ENCODE measurements around the gene PTGDS. TPM values are rescaled to one million over a fixed set of nuclear protein-coding genes. Genes with fewer than 3 reads are reported as not detected.

The PTGDS gene
- total RNA-seq, 2 experiments from 2014 or later: not detected

- Mint-ChIP-seq H3K9me3 (no peaks in the 10 kb centered on the region), H3K27ac (no peak within 1 kb of the TSS), H3K27me3 (ENCODE audit: low read depth) (peaks cover 21% of the 10 kb centered on the region), H3K36me3 (ENCODE audit: low read depth) (no peaks in the 10 kb centered on the region), H3K4me3 (no peak within 1 kb of the TSS), H3K4me1 (ENCODE audit: low read depth) (peaks cover 1% of the 10 kb centered on the region)
- DNase-seq: no peak
- intact Hi-C loops (cut with micrococcal nuclease): no loop called here
- CTCF ChIA-PET: no interaction called here
These were observed 5.1 kb downstream of the PTGDS start, which contains the start of gene LCNL1 for GRCh38 chr9:136982232-136983051. Gene LCNL1 (plus strand): TSS chr9:136982993. CDS start chr9:136983587, 594 bp downstream.

- Mint-ChIP-seq H3K36me3 (ENCODE audit: low read depth) (no peaks in the 10 kb centered on the region), H3K27ac (no peak overlapping the region), H3K4me1 (ENCODE audit: low read depth) (no peaks in the 10 kb centered on the region), H3K4me3 (no peak overlapping the region), H3K9me3 (no peaks in the 10 kb centered on the region), H3K27me3 (ENCODE audit: low read depth) (peaks cover 21% of the 10 kb centered on the region)
- CTCF ChIA-PET: no interaction called here
- intact Hi-C loops (cut with micrococcal nuclease): no loop called here
- DNase-seq: no peak
These were observed 5.9 kb downstream of the PTGDS start for GRCh38 chr9:136983167-136983566.

GRCh38 chr9:136983656-136984314 is 6.5 kb downstream of the PTGDS start:
- intact Hi-C loops (cut with micrococcal nuclease): no loop called here
- H3K4me1 Mint-ChIP-seq (ENCODE audit: low read depth): no peaks in the 10 kb centered on the region
- DNase-seq: no peak
- CTCF ChIA-PET: no interaction called here
- no peak overlapping the region for H3K27ac Mint-ChIP-seq
- H3K9me3 Mint-ChIP-seq: no peaks in the 10 kb centered on the region
- no peak overlapping the region for H3K4me3 Mint-ChIP-seq
- no peaks in the 10 kb centered on the region for H3K36me3 Mint-ChIP-seq (ENCODE audit: low read depth)
- H3K27me3 Mint-ChIP-seq (ENCODE audit: low read depth): peaks cover 21% of the 10 kb centered on the region

DNA sequence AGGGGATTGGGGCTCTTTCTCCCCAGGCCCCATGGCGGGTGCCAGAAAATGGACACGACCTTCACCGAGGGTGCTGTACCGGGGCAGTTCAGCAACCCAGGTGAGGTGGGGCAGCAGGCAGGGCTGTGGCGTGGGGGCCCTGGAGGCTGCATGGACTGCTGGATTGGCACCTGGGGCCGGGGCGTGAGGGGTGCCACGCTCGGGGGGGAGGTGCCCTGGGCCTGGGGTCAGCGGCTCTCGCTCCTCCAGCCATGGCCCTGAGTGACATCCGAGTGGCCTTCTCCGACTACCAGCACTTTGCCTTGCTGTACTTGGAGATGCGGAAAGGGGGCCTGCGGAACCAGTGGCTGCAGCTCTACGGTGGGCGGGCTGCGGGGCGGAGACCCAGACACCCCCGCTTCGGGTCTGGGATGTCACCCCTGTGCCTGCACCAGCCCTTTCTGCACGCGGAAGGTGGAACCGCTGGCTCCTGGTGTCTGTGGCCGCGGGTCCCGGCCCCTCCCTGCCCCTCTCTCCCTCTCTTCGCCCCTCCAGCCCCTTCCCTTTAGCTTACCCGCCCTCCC is 7.2 kb downstream of the PTGDS start:
- Mint-ChIP-seq H3K4me3 (no peak overlapping the region), H3K27me3 (ENCODE audit: low read depth) (peaks cover 21% of the 10 kb centered on the region), H3K27ac (no peak overlapping the region), H3K36me3 (ENCODE audit: low read depth) (no peaks in the 10 kb centered on the region), H3K4me1 (ENCODE audit: low read depth) (no peaks in the 10 kb centered on the region), H3K9me3 (no peaks in the 10 kb centered on the region)
- DNase-seq: no peak
- CTCF ChIA-PET: no interaction called here
- intact Hi-C loops (cut with micrococcal nuclease): no loop called here

DNA sequence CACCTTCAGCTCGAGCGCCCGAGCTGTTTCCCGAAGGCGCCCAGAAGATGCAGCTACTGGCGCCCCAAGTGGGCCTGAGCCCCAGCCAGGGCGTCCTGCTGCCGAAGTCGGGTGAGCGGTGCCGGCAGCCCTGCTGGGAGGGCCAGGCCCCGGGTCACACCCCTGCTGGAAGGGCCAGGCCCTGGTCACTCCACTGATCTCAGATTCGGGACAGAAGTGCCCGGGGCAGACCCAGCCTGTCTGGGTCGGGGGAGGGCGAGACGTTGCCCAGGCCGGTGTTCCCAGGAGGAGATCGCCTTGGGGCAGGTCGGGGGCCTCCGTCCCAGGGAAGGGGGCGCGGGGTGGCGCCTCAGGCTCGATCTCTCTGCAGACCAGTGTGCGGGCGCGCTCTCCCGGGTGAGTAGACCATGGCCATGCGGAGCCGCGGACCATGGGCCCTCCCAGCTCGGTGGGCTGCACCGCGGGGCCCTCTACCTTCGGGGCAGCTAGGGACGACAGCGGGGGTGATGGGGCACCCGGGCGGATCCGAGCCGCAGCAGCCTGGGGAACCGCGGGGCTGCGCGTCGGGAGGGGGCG is 7.8 kb downstream of the PTGDS start:
- CTCF ChIA-PET: no interaction called here
- H3K27me3 Mint-ChIP-seq (ENCODE audit: low read depth): peaks cover 21% of the 10 kb centered on the region
- intact Hi-C loops (cut with micrococcal nuclease): no loop called here
- H3K36me3 Mint-ChIP-seq (ENCODE audit: low read depth): no peaks in the 10 kb centered on the region
- no peaks in the 10 kb centered on the region for H3K9me3 Mint-ChIP-seq
- DNase-seq: no peak
- no peaks in the 10 kb centered on the region for H3K4me1 Mint-ChIP-seq (ENCODE audit: low read depth)
- H3K27ac Mint-ChIP-seq: no peak overlapping the region
- H3K4me3 Mint-ChIP-seq: no peak overlapping the region

DNA sequence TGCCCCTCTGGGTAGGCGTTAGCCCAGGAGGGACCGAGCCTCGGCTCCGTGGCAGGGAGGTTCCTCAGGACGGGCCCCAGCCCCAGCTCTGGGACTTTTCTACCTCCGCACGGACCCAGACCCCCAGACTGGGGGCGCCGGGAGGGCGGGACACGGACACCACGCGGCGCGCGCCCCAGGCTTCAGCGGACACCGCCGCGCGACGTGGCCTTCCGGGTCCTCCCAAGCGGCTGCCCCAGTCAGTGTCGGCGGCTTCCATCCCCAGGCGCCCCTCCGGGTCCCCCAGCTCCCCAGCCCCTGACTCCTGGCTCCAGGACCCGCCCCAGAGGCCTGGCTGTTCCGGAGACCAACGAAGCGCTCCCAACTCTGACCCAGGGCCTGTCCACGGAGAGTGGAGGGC is 8.5 kb downstream of the PTGDS start:
- CTCF ChIA-PET: interaction anchor here (1.5 kb wide), 1 partner anchor 38 kb away, joined by 6 read pairs; no protein-coding TSS in a partner anchor
- H3K4me3 Mint-ChIP-seq: no peak overlapping the region
- H3K27me3 Mint-ChIP-seq (ENCODE audit: low read depth): peaks cover 18% of the 10 kb centered on the region
- H3K9me3 Mint-ChIP-seq: no peaks in the 10 kb centered on the region
- intact Hi-C loops (cut with micrococcal nuclease): no loop called here
- no peaks in the 10 kb centered on the region for H3K4me1 Mint-ChIP-seq (ENCODE audit: low read depth)
- H3K27ac Mint-ChIP-seq: no peak overlapping the region
- no peak for DNase-seq
- H3K36me3 Mint-ChIP-seq (ENCODE audit: low read depth): no peaks in the 10 kb centered on the region

DNA sequence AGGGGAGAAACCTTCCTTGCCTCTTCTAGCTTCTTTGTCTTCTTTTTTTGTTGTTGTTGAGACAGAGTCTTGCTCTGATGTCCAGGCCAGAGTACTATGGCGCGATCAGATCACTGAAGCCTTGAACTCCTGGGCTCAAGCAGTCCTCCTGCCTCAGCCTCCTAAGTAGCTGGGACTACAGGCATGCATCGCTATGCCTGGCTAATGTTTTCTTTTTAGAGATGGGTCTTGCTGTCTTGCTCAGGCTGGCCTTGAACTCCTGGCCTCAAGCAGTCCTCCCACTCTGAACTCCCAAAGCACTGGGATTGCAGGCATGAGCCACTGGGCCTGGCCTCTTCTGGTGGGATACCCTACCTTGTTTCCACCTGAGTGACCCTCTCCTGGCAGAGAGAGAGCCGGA is 11.6 kb downstream of the PTGDS start:
- peaks cover 7% of the 10 kb centered on the region for H3K36me3 Mint-ChIP-seq (ENCODE audit: low read depth)
- CTCF ChIA-PET: interaction anchor here (0.6 kb wide), 1 partner anchor 11 kb away, joined by 3 read pairs; no protein-coding TSS in a partner anchor
- H3K9me3 Mint-ChIP-seq: no peaks in the 10 kb centered on the region
- H3K4me1 Mint-ChIP-seq (ENCODE audit: low read depth): peaks cover 12% of the 10 kb centered on the region
- intact Hi-C loops (cut with micrococcal nuclease): no loop called here
- H3K4me3 Mint-ChIP-seq: no peak overlapping the region
- DNase-seq: no peak
- peaks cover 10% of the 10 kb centered on the region for H3K27me3 Mint-ChIP-seq (ENCODE audit: low read depth)
- no peak overlapping the region for H3K27ac Mint-ChIP-seq

GRCh38 chr9:136990242-136990911 is 13.1 kb downstream of the PTGDS start:
- H3K36me3 Mint-ChIP-seq (ENCODE audit: low read depth): peaks cover 9% of the 10 kb centered on the region
- H3K27me3 Mint-ChIP-seq (ENCODE audit: low read depth): peaks cover 6% of the 10 kb centered on the region
- no peak overlapping the region for H3K4me3 Mint-ChIP-seq
- no peak overlapping the region for H3K27ac Mint-ChIP-seq
- peaks cover 12% of the 10 kb centered on the region for H3K4me1 Mint-ChIP-seq (ENCODE audit: low read depth)
- no peak for DNase-seq
- intact Hi-C loops (cut with micrococcal nuclease): loop anchor here (5.0 kb wide), 1 partner anchor 88 kb away; no protein-coding TSS in a partner anchor
- CTCF ChIA-PET: interaction anchor here (1.7 kb wide), 1 partner anchor 45 kb away, joined by 6 read pairs; no protein-coding TSS in a partner anchor
- no peaks in the 10 kb centered on the region for H3K9me3 Mint-ChIP-seq

DNA sequence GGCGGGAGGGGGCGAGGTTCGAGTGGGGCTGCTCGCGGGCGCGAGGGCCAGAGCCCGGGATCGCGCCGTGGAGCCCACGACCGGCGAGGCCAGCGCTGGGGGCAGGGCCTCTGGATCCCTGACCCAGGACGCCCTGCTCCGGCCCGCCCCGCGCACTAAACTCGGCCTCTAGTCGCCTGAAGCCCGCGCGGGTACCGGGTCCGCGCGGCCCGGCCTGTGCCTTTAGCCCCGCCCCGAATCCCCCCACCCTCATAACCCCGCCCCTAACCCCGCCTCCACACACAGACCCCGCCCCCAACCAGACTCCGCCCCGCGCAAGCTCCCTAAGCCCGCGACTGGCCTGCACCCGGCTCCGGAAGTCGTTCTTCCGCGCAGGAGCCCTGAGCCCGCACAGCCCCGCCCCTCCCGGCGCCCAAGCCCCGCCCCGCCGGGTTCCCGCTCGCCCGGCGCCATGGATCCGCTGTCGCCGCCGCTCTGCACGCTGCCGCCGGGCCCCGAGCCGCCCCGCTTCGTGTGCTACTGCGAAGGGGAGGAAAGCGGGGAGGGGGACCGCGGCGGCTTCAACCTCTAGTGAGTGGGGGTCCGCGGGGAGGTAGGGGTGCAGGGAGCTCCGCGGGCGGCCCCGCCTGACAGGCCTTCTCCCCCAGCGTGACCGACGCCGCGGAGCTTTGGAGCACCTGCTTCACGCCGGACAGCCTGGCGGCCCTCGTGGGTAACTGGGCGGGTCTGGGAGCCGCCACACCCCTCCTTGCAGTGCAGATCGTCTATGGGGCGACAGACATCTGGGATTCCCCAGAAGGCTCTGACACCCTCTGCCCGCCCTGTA is 14.9 kb downstream of the PTGDS start, which contains the start of gene PAXX:
Gene PAXX (plus strand): TSS at position 430 of the 826 bp plus-strand sequence. CDS start 22 bp downstream, at position 452.
- CTCF ChIA-PET: interaction anchor here (0.9 to 2.8 kb wide), 5 partner anchors 11 to 214 kb away, joined by 3 to 13 read pairs (median 4); partner anchors contain the start of gene ABCA2
- intact Hi-C loops (cut with micrococcal nuclease): loop anchor here (1.0 to 5.0 kb wide), 6 partner anchors 42 to 201 kb away; partner anchors contain the start of genes AJM1, RABL6, TMEM141 and TRAF2

DNA sequence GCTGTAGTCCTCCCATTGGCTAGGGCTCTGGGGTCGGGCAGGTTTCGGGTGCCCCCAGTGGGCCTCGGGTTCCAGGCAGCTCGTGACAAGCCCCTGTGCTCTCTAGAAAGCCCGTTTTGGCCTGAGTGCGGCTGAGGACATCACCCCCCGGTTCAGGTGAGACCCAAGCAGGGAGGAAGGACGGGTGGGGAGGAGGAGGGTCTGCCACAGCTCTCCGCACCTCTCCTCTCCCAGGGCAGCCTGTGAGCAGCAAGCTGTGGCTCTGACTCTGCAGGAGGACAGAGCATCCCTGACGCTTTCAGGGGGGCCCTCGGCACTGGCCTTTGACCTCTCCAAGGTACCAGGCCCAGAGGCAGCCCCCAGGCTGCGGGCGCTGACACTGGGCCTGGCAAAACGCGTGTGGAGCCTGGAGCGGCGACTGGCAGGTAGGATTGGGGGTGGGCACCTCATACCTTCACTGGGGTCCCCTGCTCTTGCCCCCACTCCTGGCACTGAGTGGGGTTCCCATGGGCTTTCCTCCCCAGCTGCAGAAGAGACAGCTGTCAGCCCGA is 15.6 kb downstream of the PTGDS start:
- H3K36me3 Mint-ChIP-seq (ENCODE audit: low read depth): peaks cover 9% of the 10 kb centered on the region
- peaks cover 20% of the 10 kb centered on the region for H3K4me1 Mint-ChIP-seq (ENCODE audit: low read depth)
- peak overlapping the region; percentile 81 for H3K27ac Mint-ChIP-seq
- H3K9me3 Mint-ChIP-seq: no peaks in the 10 kb centered on the region
- CTCF ChIA-PET: interaction anchor here (0.9 to 2.8 kb wide), 5 partner anchors 10 to 215 kb away, joined by 3 to 13 read pairs (median 3); partner anchors contain the start of gene ABCA2
- peaks cover 6% of the 10 kb centered on the region for H3K27me3 Mint-ChIP-seq (ENCODE audit: low read depth)
- DNase-seq: no peak
- intact Hi-C loops (cut with micrococcal nuclease): loop anchor here (1.0 to 5.0 kb wide), 6 partner anchors 43 to 202 kb away; partner anchors contain the start of genes AJM1, RABL6, TMEM141 and TRAF2
- peak overlapping the region; percentile 83 for H3K4me3 Mint-ChIP-seq

More for the DNA sequence above, 14.9 kb downstream of the PTGDS start, which contains the start of gene PAXX:
- Mint-ChIP-seq H3K36me3 (ENCODE audit: low read depth) (peaks cover 9% of the 10 kb centered on the region), H3K4me1 (ENCODE audit: low read depth) (peaks cover 16% of the 10 kb centered on the region), H3K4me3 (peak within 1 kb of the TSS; percentile 83), H3K27me3 (ENCODE audit: low read depth) (peaks cover under 1% of the 10 kb centered on the region), H3K9me3 (no peaks in the 10 kb centered on the region), H3K27ac (peak within 1 kb of the TSS; percentile 81)
- DNase-seq: peak; percentile 95

All from activated naive CD4-positive, alpha-beta T cell treated with anti-CD3 and anti-CD28 coated beads for 36 hours (primary cell).